ENCODE results near the gene SLMAP. TPM values are rescaled to one million over a fixed set of nuclear protein-coding genes. Genes with fewer than 3 reads are reported as not detected.

The SLMAP gene
- total RNA-seq, 1 experiment from 2014 or later = 49.2 TPM

DNA sequence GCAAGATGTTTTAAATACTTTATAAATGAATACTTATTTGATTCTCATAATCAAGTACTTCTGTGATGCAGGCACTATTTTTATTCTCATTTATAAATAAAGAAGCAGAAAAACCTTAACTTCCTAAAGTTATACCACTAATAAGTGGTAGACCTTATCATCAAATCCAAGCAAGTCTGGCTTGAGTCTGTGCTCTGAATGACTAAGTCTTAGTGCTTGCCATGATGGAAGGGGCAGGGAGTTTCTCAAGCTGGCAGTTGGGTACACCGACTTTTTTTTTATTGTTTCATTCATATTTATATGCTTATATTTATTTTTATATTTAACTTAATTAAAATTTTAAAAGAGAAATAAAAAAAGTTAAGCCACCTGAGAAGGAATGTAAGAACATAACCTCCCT is 23.6 kb downstream of the SLMAP start:
- H3K4me3 ChIP-seq (ENCODE audit: low read depth in 2 of 2, low read length in 2 of 2) = no peak overlapping the region
- H3K4me1 ChIP-seq (ENCODE audit: control insufficient read depth, insufficient read depth, low read length) = no peaks in the 10 kb centered on the region
- no TSS peak for BruUV-seq (replicated peaks)
- CTCF ChIA-PET = no interaction called here
- DNase-seq (ENCODE audit: low read depth, low spot score) = no peak
- POLR2A ChIA-PET = no interaction called here
- ATAC-seq = no peak
- no peaks in the 10 kb centered on the region for H3K9me3 ChIP-seq (ENCODE audit: control insufficient read depth, insufficient read depth, low read depth, low read length)
- no peaks in the 10 kb centered on the region for H3K27me3 ChIP-seq (ENCODE audit: control insufficient read depth, insufficient read depth, low read length)
- TF ChIP-seq SIN3A (IDR thresholded peaks at IDR 0.05; ENCODE audit: borderline replicate concordance, insufficient read depth, low read depth, low read length) = no peak
- TF ChIP-seq, protein P1, sequence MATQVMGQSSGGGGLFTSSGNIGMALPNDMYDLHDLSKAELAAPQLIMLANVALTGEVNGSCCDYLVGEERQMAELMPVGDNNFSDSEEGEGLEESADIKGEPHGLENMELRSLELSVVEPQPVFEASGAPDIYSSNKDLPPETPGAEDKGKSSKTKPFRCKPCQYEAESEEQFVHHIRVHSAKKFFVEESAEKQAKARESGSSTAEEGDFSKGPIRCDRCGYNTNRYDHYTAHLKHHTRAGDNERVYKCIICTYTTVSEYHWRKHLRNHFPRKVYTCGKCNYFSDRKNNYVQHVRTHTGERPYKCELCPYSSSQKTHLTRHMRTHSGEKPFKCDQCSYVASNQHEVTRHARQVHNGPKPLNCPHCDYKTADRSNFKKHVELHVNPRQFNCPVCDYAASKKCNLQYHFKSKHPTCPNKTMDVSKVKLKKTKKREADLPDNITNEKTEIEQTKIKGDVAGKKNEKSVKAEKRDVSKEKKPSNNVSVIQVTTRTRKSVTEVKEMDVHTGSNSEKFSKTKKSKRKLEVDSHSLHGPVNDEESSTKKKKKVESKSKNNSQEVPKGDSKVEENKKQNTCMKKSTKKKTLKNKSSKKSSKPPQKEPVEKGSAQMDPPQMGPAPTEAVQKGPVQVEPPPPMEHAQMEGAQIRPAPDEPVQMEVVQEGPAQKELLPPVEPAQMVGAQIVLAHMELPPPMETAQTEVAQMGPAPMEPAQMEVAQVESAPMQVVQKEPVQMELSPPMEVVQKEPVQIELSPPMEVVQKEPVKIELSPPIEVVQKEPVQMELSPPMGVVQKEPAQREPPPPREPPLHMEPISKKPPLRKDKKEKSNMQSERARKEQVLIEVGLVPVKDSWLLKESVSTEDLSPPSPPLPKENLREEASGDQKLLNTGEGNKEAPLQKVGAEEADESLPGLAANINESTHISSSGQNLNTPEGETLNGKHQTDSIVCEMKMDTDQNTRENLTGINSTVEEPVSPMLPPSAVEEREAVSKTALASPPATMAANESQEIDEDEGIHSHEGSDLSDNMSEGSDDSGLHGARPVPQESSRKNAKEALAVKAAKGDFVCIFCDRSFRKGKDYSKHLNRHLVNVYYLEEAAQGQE (IDR thresholded peaks at IDR 0.05; ENCODE audit: insufficient read depth in 1 of 2, low read depth in 2 of 2, low read length in 1 of 2) = no peak
- TF ChIP-seq POLR2AphosphoS5 (IDR thresholded peaks at IDR 0.05; ENCODE audit: low read depth, low read length) = no peak
- TF ChIP-seq, protein P2, sequence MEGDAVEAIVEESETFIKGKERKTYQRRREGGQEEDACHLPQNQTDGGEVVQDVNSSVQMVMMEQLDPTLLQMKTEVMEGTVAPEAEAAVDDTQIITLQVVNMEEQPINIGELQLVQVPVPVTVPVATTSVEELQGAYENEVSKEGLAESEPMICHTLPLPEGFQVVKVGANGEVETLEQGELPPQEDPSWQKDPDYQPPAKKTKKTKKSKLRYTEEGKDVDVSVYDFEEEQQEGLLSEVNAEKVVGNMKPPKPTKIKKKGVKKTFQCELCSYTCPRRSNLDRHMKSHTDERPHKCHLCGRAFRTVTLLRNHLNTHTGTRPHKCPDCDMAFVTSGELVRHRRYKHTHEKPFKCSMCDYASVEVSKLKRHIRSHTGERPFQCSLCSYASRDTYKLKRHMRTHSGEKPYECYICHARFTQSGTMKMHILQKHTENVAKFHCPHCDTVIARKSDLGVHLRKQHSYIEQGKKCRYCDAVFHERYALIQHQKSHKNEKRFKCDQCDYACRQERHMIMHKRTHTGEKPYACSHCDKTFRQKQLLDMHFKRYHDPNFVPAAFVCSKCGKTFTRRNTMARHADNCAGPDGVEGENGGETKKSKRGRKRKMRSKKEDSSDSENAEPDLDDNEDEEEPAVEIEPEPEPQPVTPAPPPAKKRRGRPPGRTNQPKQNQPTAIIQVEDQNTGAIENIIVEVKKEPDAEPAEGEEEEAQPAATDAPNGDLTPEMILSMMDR (IDR thresholded peaks at IDR 0.05) = no peak
- TF ChIP-seq TCF7L2 (IDR thresholded peaks at IDR 0.05; ENCODE audit: low read depth, low read length) = no peak
- no peak overlapping the region for H3K27ac ChIP-seq (ENCODE audit: low read length)
- H3K36me3 ChIP-seq (ENCODE audit: control insufficient read depth, insufficient read depth, low read length) = no peaks in the 10 kb centered on the region
- intact Hi-C loops (cut with micrococcal nuclease; ENCODE audit: unreplicated experiment) (no loop called here), in situ Hi-C loops (cut with HindIII; ENCODE audit: low pct_unique_long_range_greater_than_20kb, low sequenced_read_pairs) (no loop called here)

DNA sequence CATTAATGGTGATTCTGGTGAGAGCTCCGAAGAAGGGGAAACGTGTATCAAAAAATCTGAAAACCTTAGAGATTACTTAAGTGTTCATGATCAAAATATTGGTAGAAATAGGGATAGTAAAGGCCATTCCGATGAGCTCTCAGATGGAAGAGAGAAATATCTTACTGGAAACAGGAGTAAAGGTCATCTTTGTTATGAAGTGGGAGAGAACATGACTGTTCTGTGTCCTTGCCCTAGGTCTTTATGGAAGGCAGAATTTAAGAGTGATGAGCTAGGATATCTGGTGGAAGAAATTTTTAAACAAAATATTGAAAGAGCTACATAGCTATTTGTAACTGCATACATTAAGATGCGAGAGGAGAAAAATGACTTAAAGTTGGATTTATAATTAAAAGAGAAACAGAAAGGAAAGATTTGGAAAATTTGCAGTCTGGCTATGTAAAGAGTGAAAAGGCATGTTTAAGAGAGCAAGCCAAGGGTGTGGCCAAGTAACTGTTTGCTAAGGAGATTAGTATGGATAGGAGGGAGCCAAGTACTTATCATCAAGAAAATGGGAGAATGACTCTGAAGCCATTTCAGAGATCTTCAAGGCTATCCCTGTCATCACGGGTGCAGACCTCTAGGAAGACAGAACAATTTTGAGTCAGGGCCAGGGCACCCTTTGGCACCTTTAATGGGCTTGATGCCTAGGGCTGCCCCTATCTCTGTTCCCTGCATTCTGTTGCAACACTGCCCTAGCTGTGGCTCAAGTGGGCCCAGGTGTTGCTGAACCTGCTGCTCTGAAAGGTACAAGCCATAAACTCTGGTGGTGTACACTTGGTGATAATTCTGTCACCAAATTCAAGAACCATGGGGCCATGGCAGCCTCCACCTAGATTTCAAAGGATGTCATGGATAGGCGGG is 27.3 kb downstream of the SLMAP start:
- TF ChIP-seq POLR2AphosphoS5 (IDR thresholded peaks at IDR 0.05; ENCODE audit: low read depth, low read length) (no peak), TCF7L2 (IDR thresholded peaks at IDR 0.05; ENCODE audit: low read depth, low read length) (no peak), SIN3A (IDR thresholded peaks at IDR 0.05; ENCODE audit: borderline replicate concordance, insufficient read depth, low read depth, low read length) (no peak)
- TF ChIP-seq, protein P2 (IDR thresholded peaks at IDR 0.05) = no peak
- TF ChIP-seq, protein P1 (IDR thresholded peaks at IDR 0.05; ENCODE audit: insufficient read depth in 1 of 2, low read depth in 2 of 2, low read length in 1 of 2) = no peak
- no TSS peak for BruUV-seq (replicated peaks)
- DNase-seq (ENCODE audit: low read depth, low spot score) = no peak
- ChIA-PET POLR2A (interaction anchor here (0.6 kb wide), 1 partner anchor 92 kb away, joined by 11 read pairs; no protein-coding TSS in a partner anchor), CTCF (no interaction called here)
- Histone ChIP-seq H3K4me1 (ENCODE audit: control insufficient read depth, insufficient read depth, low read length) (no peaks in the 10 kb centered on the region), H3K36me3 (ENCODE audit: control insufficient read depth, insufficient read depth, low read length) (no peaks in the 10 kb centered on the region), H3K9me3 (ENCODE audit: control insufficient read depth, insufficient read depth, low read depth, low read length) (no peaks in the 10 kb centered on the region), H3K27me3 (ENCODE audit: control insufficient read depth, insufficient read depth, low read length) (no peaks in the 10 kb centered on the region), H3K4me3 (ENCODE audit: low read depth in 2 of 2, low read length in 2 of 2) (no peak overlapping the region), H3K27ac (ENCODE audit: low read length) (no peak overlapping the region)
- intact Hi-C loops (cut with micrococcal nuclease; ENCODE audit: unreplicated experiment) = no loop called here
- in situ Hi-C loops (cut with HindIII; ENCODE audit: low pct_unique_long_range_greater_than_20kb, low sequenced_read_pairs) = no loop called here
- no peak for ATAC-seq
